A549 treated with Hydrocortisone at 1 μM for 4 hours (cell line): ENCODE results near the gene DLX5. TPM values are rescaled to one million over a fixed set of nuclear protein-coding genes. Genes with fewer than 3 reads are reported as not detected.

ENCODE experiments used
- total RNA-seq: library from RNA; stranded (reverse); fragments of 200-300 nt; extraction: Qiagen RNA extraction; gene quantifications from 5 replicates; pipeline ENCODE4 v1.2.3, GENCODE V29; 2022

Gene DLX5
- total RNA-seq, result not detected in 5 replicates

DNA sequence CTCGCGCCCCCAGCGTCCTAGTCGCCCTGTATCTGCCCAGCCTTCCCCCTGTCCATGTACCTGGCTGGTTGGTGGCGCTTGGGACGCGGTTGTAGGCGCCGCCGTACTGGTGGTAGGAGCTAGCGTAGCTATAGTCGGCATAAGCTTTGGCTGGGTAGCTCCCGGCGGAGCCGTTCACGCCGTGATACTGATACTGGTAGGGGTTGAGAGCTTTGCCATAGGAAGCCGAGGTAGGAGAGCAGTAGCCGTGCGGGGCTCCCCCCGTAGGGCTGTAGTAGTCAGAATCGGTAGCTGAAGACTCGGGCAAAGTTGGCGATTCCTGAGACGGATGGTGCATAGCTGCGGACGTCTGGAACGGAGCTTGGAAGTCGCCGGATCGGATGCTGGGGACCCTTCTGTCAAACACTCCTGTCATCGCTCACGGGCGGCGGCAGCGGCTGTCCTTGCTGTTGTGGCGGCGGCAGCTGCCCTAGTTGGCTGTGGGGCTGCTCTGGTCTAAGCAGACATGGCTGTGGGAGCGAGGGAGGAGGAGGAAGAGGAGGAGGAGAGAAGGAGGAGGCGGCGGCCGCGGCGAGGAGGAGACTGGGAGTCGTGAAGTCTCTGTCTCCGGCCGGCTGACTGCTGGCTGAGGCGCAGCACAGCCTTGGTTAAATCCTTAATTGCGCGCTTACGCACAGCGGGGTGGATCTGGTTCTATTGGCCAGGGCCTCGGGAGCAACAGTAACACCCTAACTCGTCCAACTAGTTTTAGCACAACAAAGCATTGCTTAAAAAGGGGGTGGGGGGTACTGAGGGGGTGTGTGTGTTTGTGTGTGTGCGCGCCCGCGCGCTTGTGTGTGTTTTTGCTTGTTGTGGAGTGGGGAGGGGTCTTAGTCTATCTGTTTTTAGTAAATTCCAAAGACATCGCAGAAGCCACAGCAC lies at the start of gene DLX5:
Gene DLX5, minus strand, starts transcription at position 623 of the 921 bp plus-strand sequence. Its CDS starts 208 bp downstream, at position 415.

GRCh38 chr7:97005183-97006054 lies 19.2 kb downstream of the DLX5 start, which contains the start of gene DLX6:
TSS of gene DLX6 (plus strand) at chr7:97005553. CDS start at chr7:97005978, 425 bp downstream.

Other genes with a start within 250 kb of the DLX5 start
- gene DLX6, start 19.3 kb downstream of the DLX5 start, total RNA-seq, result not detected in 5 replicates
- gene SDHAF3, start 92.9 kb upstream of the DLX5 start, total RNA-seq, result 16.4 to 36.4 TPM (median 19.5 TPM) in 5 replicates